Caco-2 (cell line): ENCODE results near the gene AKR1C3. TPM values are rescaled to one million over a fixed set of nuclear protein-coding genes. Genes with fewer than 3 reads are reported as not detected.

Experiments used
- BruUV-seq: library from RNA; stranded (reverse); fragments of 400-500 nt; replicated peaks from 2 replicates; lab custom pipeline; 2021; lab: Mats Ljungman, UMichigan
- CTCF ChIA-PET: fragments of 300-600 bp; sonication (Branson Sonifier 250); formaldehyde crosslinking; loops from one replicate; lab custom pipeline; 2022; ENCODE audit warnings: antibody characterized with exemption; lab: Charles Lee
- POLR2A ChIA-PET: fragments of 300-600 bp; sonication (Branson Sonifier 250); formaldehyde crosslinking; loops from one replicate; lab custom pipeline; 2022; ENCODE audit warnings: antibody characterized with exemption; lab: Charles Lee
- DNase-seq, 2 experiments: peaks; one replicate each; pipeline versions ENCODE4 v3.0.0 to v3.0.0-alpha.2; 2020 to 2022
- H3K27me3 ChIP-seq: replicated peaks from 2 replicates; pipeline ENCODE4 v1.6.0; 2011; ENCODE audit warnings: low read length; ENCODE audit not compliant: control insufficient read depth, insufficient read depth
- H3K36me3 ChIP-seq: 2 replicates; pipeline ENCODE4 v1.5.1; 2011; ENCODE audit warnings: low read length; ENCODE audit not compliant: control insufficient read depth, insufficient read depth
- H3K4me1 ChIP-seq: fragments of 250-450 bp; sonication (Bioruptor Pico); 2 replicates; pipeline ENCODE4 v1.5.1; 2020; ENCODE audit warnings: mild to moderate bottlenecking
- H3K4me3 ChIP-seq: 2 replicates; pipeline ENCODE4 v1.5.1; 2011; ENCODE audit warnings: low read depth, mild to moderate bottlenecking, control low read depth, low read length
- H3K9me3 ChIP-seq: fragments of 250-450 bp; sonication (Bioruptor Pico); 2 replicates; pipeline ENCODE4 v1.5.1; 2020; ENCODE audit warnings: mild to moderate bottlenecking, moderate library complexity
- H3K27ac Mint-ChIP-seq: one replicate; pipeline ENCODE4 v1.8.0; 2022; ENCODE audit warnings: mixed read lengths; ENCODE audit not compliant: unreplicated experiment
- H3K27me3 Mint-ChIP-seq: one replicate; pipeline ENCODE4 v1.8.0; 2022; ENCODE audit warnings: mixed read lengths; ENCODE audit not compliant: insufficient read depth, unreplicated experiment
- H3K36me3 Mint-ChIP-seq: one replicate; pipeline ENCODE4 v1.8.0; 2022; ENCODE audit warnings: mild to moderate bottlenecking, mixed read lengths; ENCODE audit not compliant: insufficient read depth, unreplicated experiment
- H3K4me1 Mint-ChIP-seq: one replicate; pipeline ENCODE4 v1.8.0; 2022; ENCODE audit warnings: low read depth, mixed read lengths; ENCODE audit not compliant: unreplicated experiment
- H3K4me3 Mint-ChIP-seq: one replicate; pipeline ENCODE4 v1.8.0; 2022; ENCODE audit warnings: mild to moderate bottlenecking, moderate library complexity, mixed read lengths; ENCODE audit not compliant: unreplicated experiment
- H3K9me3 Mint-ChIP-seq: one replicate; pipeline ENCODE4 v1.8.0; 2022; ENCODE audit warnings: mixed read lengths; ENCODE audit not compliant: unreplicated experiment
- CTCF ChIP-seq, 2 experiments: fragments of 200-600 bp in 1 of 2; IDR thresholded peaks; 1 replicate in 1 of 2; 2 replicates in 1 of 2; pipeline versions ENCODE4 v1.5.1 to v1.8.0; 2011 to 2022; ENCODE audit warnings: antibody characterized with exemption in 1 of 2, control low read depth in 1 of 2, inconsistent platforms in 1 of 2, low read depth in 1 of 2, low read length in 1 of 2, mild to moderate bottlenecking in 1 of 2, moderate library complexity in 1 of 2; ENCODE audit not compliant: insufficient read depth in 1 of 2, severe bottlenecking in 1 of 2, unreplicated experiment in 1 of 2
- intact Hi-C: fragments of 100-400 bp; cut with micrococcal nuclease; formaldehyde crosslinking; loops from one replicate; pipeline ENCODE4 v1.10.0; 2022; ENCODE audit not compliant: unreplicated experiment
- total RNA-seq: library from RNA; stranded (reverse); gene quantifications from 2 replicates; pipeline ENCODE4 v1.2.3, GENCODE V29; 2022

Gene AKR1C3
- total RNA-seq, 1 experiment from 2014 or later: 115 TPM

GRCh38 chr10:5090551-5090950, 3.7 kb upstream of the AKR1C3 start:
- H3K4me3 ChIP-seq: no peak overlapping the region
- BruUV-seq: no TSS peak
- no peak for TF ChIP-seq CTCF (IDR thresholded peaks at IDR 0.05; ENCODE audit: insufficient read depth in 1 of 2, low read depth in 1 of 2, low read length in 1 of 2, severe bottlenecking in 1 of 2, unreplicated experiment in 1 of 2)
- intact Hi-C loops: loop anchor here (1.0 to 5.0 kb wide), 4 partner anchors 107 to 342 kb away; partner anchors contain the start of gene AKR1C4
- H3K36me3 ChIP-seq: no peaks in the 10 kb centered on the region
- Mint-ChIP-seq H3K4me1 (no peaks in the 10 kb centered on the region), H3K4me3 (no peak overlapping the region), H3K27me3 (no peaks in the 10 kb centered on the region), H3K36me3 (no peaks in the 10 kb centered on the region), H3K9me3 (peaks cover 45% of the 10 kb centered on the region), H3K27ac (no peak overlapping the region)
- ChIA-PET POLR2A (no interaction called here), CTCF (interaction anchor here (0.9 to 1.0 kb wide), 2 partner anchors 18 to 241 kb away, joined by 3 to 9 read pairs; no protein-coding TSS in a partner anchor)
- no peak for DNase-seq
- no peaks in the 10 kb centered on the region for H3K27me3 ChIP-seq
- peaks cover 11% of the 10 kb centered on the region; the same call in 1 of the 2 replicates for H3K9me3 ChIP-seq
- H3K4me1 ChIP-seq: peaks cover 5% of the 10 kb centered on the region; the same call in 1 of the 2 replicates

- intact Hi-C loops: loop anchor here (5.0 kb wide), 3 partner anchors 106 to 341 kb away; partner anchors contain the start of gene AKR1C4
- DNase-seq: no peak
- no peak overlapping the region for H3K4me3 ChIP-seq
- Mint-ChIP-seq H3K27me3 (no peaks in the 10 kb centered on the region), H3K9me3 (peaks cover 39% of the 10 kb centered on the region), H3K4me3 (no peak overlapping the region), H3K27ac (no peak overlapping the region), H3K4me1 (no peaks in the 10 kb centered on the region), H3K36me3 (peaks cover 2% of the 10 kb centered on the region)
- CTCF ChIA-PET: no interaction called here
- no peak for TF ChIP-seq CTCF (IDR thresholded peaks at IDR 0.05; ENCODE audit: insufficient read depth in 1 of 2, low read depth in 1 of 2, low read length in 1 of 2, severe bottlenecking in 1 of 2, unreplicated experiment in 1 of 2)
- POLR2A ChIA-PET: no interaction called here
- H3K9me3 ChIP-seq: peaks cover 11% of the 10 kb centered on the region; the same call in 1 of the 2 replicates
- H3K27me3 ChIP-seq: no peaks in the 10 kb centered on the region
- H3K4me1 ChIP-seq: peaks cover 5% of the 10 kb centered on the region; the same call in 1 of the 2 replicates
- no TSS peak for BruUV-seq
- H3K36me3 ChIP-seq: no peaks in the 10 kb centered on the region
Measured at GRCh38 chr10:5091196-5091595, 3.0 kb upstream of the AKR1C3 start.

GRCh38 chr10:5092375-5092774, 1.8 kb upstream of the AKR1C3 start:
- peaks cover 11% of the 10 kb centered on the region; the same call in 1 of the 2 replicates for H3K9me3 ChIP-seq
- Mint-ChIP-seq H3K4me1 (no peaks in the 10 kb centered on the region), H3K9me3 (peaks cover 48% of the 10 kb centered on the region), H3K36me3 (peaks cover 8% of the 10 kb centered on the region), H3K27me3 (no peaks in the 10 kb centered on the region), H3K4me3 (no peak overlapping the region), H3K27ac (no peak overlapping the region)
- intact Hi-C loops: loop anchor here (5.0 kb wide), 3 partner anchors 105 to 340 kb away; partner anchors contain the start of gene AKR1C4
- peaks cover 5% of the 10 kb centered on the region; the same call in 1 of the 2 replicates for H3K4me1 ChIP-seq
- no peaks in the 10 kb centered on the region for H3K27me3 ChIP-seq
- ChIA-PET CTCF (no interaction called here), POLR2A (no interaction called here)
- H3K36me3 ChIP-seq: no peaks in the 10 kb centered on the region
- no peak overlapping the region for H3K4me3 ChIP-seq
- no peak for TF ChIP-seq CTCF (IDR thresholded peaks at IDR 0.05; ENCODE audit: insufficient read depth in 1 of 2, low read depth in 1 of 2, low read length in 1 of 2, severe bottlenecking in 1 of 2, unreplicated experiment in 1 of 2)
- no TSS peak for BruUV-seq
- DNase-seq: no peak
